Epithelial cell of prostate (primary cell): Measurements from ENCODE around the gene SELENOS.
"Not testable (repeated sequence)": the region's sequence is repeated elsewhere in the genome, so short reads cannot be mapped to it uniquely, and the experiment has no call there.

Experiments used
- DNase-seq: peaks from one replicate; pipeline ENCODE4 v3.0.0-alpha.2; 2011; ENCODE audit warnings: low read depth, low spot score
- H3K27ac ChIP-seq: fragments of 450-650 bp; 2 replicates; pipeline ENCODE4 v1.5.1; 2017; ENCODE audit warnings: mild to moderate bottlenecking

The SELENOS gene

GRCh38 chr15:101310508-101310907 lies 33.2 kb upstream of the SELENOS start:
- H3K27ac ChIP-seq: no peak overlapping the region
- no peak for DNase-seq

DNA sequence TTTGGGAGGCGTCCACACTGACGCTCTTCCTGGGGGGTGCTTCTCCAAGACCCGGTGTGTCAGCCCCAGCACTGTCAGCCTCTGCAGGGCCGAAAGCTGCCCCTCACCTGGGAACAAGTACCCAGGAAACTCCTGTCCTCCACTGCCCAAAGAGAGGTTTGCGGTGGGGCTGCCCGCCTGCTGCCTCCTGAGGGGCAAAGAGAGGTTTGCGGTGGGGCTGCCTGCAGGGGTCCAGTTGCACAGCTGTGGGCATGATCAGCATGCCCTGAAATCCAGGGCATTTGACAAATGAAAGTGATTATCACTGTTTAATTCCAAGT lies 32.8 kb upstream of the SELENOS start:
- H3K27ac ChIP-seq: no peak overlapping the region
- no peak for DNase-seq

DNA sequence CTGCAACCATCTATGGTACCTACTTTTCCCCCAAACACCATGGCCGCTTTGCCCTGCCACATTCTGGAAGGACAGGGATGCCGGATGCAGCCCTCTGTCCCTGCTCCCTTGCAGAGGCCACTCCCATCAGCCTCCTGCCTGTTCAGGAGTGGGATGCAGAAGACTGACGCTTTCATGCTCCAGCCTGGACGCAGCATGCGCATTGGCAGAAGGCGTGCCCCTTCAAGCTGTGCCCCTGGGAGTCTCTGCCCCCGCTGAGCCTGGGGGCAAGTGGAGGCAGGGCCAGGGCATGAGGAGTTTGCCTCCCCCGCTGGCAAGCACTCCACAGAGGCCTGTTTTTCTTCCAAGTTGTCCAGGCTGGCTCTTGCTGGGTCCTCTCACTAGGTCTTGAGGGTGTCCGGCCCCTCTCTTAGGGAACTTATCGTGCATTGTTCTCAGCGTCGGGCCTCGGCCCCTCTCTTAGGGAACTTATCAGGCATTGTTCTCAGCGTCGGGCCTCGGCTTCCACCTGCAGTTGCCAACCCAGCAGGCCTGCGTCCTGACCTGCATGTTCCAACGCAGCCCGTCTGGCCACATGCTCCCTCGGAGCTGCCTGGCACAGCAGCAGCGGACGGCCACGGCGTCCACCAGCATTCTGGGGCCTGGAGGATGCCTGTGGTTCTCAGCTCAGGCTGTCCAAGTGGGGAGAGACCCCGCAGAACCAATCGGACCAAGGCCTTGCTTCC lies 32.3 kb upstream of the SELENOS start:
- DNase-seq: no peak
- H3K27ac ChIP-seq: no peak overlapping the region

DNA sequence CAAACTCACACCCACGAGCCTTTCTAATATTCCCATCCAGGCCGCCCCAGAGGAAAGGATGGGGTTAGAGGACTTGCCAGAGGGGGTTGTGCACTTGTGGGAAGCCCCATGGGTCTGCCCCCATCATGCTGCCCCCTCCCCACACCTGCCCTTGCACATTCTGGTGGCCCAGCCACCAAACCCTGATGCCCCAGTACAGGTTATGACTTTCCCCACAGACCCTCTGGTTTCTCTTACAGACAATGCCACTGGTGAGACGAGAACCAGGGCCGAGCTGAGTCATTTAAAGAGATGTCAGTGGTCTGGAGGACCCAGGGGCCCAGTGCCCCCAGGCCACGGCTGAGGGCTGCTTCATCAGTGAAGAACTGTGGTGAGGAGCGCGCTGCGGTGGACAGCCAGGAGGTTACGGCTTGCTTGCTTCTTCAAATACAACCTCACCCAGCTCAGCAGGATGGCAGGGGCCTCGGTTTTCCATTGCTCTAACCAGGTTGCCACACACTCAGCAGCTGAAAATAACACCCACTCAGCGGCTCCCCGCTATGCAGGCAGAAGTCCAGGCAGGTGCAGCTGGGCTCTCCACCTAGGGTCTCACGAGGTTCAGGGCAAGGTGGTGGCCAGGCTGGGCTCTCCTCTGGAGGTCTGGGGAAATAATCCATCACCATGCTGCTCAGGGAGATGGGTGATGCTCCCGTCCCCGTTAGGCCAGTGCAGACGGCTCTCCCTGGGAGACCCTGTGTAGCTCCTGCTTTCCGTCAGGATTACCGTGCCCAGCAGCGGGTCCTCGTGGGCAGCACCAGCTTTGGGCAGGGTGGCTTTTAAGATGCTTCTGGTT lies 31.5 kb upstream of the SELENOS start:
- no peak overlapping the region for H3K27ac ChIP-seq
- DNase-seq: no peak

DNA sequence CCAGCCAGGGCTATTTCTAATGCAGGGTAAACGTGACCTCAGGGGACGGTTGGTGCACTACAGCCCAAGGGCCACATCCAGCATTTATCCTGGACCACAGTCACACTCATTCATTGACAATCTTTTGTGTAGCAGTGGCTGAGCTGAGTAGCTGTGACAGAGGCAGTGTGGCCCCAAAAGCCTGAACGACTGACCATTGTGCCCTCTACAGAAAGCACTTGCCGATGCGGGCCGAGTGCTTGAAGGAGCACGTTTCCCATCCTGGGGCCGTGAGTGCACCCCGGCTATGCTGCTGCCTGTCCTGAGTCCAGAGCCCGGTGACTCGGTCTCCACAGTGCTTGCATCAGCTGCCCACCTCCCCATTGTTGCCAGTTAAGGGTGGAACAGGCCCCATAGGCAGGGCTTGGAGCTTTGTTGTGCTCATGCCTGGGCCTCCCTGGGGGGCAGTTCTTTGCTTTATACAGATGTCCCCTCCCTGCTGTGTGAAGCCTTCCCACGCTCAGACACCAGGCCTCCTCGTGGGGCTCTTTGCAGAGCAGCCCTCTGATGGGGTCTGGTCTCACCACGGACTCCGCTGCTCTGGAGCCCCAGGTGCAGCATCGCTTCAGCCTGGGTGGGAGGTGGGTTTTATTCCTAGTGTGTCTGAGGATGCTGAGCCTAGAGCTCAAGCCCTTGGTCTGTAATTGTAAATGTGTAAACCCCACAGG lies 30.8 kb upstream of the SELENOS start:
- no peak overlapping the region for H3K27ac ChIP-seq
- no peak for DNase-seq

DNA sequence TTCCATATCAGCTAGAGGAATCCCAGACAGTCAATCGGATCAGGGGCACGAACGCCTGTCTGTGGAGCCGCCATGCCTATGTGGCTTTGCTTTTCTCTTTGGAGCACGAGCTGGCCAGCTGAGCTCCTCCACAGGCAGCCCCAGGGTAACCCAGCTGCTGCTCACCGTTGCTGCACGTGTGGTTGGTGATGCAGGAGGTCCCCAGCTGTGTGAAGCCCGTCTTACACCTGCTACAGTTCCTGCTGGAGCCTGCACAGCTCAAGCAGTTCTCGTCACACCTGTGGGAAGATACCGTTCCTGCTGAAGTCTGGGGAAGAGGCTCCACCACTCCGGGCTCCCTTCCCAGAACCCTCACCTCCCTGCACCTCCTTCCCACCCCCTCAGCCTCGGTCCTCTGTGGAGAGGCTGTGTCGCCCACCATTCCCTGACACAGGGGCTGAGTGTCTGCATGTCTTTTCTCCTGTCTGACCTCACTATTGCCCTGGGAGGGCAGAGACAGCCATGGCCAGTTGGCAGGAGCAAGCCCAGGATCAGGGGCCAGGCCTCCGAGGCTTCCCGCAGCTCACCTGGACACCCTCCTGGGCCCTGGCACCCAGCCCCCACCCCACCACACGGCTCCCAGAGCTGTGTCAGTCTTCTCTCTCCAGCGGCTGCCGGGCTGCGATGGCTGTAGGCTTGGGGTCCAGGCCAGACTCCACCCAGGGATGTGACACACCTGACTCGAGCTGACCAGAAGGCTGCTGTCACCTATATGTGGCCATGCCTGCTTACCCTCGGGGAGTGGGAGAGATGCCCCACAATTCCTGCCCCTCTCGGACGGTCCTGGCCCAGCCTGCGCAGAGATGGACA lies 30.0 kb upstream of the SELENOS start:
- no peak for DNase-seq
- H3K27ac ChIP-seq: no peak overlapping the region

GRCh38 chr15:101306341-101307047 lies 29.2 kb upstream of the SELENOS start:
- H3K27ac ChIP-seq: no peak overlapping the region
- DNase-seq: no peak

DNA sequence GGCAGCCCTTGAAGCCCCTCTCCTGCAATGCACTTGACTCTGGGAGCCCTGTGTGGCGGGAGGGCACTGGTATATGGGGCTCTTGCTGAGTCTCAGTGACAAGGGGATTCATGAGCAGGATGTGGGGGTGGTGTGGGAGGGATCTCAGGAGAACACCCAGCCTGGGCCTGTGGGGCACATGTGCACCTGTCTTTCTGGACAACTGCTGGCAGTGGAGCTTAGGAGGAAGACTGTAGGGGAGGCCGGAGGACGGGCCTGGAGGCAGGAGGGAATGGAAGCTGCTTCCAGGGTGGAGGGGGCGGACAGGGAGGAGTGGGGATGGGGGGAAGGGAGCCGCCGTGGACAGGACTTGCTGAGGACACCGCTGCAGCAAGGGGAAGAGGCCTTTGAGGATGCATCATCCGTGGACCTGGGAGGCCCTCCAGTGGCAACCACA lies 28.6 kb upstream of the SELENOS start:
- H3K27ac ChIP-seq: no peak overlapping the region
- DNase-seq: no peak

GRCh38 chr15:101303408-101303807 lies 26.1 kb upstream of the SELENOS start:
- DNase-seq: no peak
- no peak overlapping the region for H3K27ac ChIP-seq

DNA sequence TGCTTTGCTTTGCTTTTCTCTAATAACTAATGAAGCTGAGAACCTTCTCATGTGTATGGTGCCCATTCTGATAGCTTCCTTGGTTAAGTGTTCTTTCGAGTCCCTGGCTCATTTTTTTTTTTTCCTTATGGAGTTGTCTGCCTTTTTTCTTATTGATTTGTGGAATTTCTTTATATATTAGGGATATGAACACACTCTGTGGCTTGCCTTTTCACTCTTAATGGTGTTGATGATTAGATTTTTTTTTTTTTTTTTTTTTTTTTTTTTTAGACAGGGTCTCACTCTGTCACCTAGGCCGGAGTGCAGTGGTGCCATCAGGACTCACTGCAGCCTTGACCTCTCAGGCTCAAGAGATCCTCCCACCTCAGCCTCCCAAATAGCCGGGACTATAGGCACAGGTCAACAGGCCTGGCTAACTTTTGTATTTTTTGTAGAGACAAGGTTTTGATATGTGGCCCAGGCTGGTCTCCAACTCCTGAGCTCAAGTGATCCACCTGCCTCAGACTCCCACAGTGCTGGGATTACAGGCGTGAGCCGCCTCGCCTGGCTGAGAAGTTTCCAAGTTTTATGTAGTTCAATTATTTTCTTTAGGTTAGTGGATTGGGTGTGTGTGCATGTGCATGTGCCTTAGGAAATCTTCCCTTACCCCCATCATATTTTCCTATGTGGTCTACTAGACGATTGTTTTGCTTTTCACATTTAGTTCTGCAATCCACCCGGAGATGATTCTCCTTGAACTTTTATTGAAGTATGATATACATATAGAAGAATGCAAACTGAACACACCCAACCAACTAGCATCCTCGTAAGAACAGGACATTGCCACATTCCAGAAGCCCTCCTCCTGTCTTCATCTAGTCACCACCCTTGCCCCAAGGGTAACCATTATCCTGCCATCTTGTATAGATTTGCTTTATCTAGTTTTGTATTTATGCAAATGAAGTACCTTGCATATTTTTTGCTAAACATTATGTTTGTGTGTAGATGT lies 19.4 kb upstream of the SELENOS start:
- peak overlapping the region; percentile 92 for H3K27ac ChIP-seq

DNA sequence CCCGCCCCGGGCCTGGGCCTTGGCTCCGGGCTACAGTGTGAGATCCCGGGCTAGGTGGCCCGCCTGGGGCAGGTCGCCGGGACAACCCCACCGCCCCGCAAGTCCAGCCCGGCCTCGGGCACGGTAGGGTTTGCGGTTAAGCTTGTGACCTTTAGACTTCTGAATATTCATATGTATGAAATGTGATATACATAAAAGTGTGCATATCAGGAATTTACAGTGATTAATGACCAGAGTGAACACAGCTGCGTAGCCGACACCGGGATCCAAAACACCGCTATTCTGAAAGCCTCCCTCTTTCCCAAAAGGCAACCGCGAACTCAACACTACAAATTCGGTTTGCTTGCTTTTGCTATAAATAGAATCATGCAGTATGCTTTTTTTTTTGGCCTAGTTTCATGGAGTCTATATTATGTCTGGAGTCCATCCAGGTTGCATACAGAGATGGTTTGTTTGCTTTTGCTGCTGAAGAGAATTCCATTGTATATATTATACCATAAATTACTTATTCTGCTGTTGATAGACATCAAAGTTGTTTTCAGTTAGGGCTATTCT lies 18.4 kb upstream of the SELENOS start:
- DNase-seq: no peak
- H3K27ac ChIP-seq: peak overlapping the region; percentile 92

More for the DNA sequence above, 19.4 kb upstream of the SELENOS start:
- peak; percentile 34 for DNase-seq

GRCh38 chr15:101294731-101295606 lies 17.7 kb upstream of the SELENOS start, which contains the start of gene SNRPA1:
Gene SNRPA1, minus strand, starts transcription at chr15:101295248. Its CDS starts 70 bp downstream, at chr15:101295178.
- peak; percentile 72 for DNase-seq
- peak within 1 kb of the TSS; percentile 92 for H3K27ac ChIP-seq

DNA sequence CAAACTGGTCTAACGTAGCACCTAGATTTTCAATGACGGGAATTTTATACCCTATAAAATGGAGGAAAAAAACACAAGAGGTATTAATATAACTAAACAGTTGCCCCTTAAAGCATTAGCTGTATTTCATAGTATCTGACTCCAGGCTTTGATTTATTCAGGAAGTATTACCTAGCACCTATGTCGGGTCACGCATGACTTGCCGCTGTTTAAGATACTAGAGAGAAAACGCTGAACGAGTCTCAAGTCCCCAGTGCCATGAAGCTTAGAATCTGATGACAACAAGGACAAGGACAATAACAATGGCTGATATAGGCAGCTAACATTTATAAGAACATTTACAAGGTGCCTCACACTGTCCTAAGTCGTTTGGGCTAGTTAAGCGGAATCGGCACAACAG lies 15.8 kb upstream of the SELENOS start:
- DNase-seq: no peak

DNA sequence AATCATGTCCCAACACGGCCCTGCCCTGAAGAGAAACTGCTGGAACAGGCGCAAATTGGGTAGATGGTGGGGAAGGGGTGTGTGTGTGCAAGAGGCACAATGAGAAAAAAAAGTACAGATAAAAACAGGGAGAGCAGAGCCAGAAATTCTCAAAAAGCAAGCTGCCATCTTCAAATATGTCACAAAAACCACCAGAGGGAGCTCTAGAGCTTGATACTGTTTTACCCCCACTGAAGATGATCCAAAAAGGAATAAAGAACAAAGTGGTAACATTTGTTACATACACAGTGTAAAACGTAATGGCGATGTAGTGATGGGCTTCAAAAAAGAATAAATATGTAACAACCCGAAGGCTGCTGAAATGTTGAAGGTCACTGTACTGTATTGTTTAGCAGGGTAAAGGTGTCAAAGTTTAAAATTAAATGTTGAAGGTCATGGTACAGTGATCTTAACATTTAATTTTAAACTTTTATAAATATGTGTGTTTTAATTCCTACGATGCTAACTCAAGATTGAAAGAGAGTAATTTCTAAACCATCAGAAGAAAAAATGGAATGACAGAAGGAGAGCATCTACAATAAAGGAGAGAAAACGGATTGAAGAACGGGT lies 11.7 kb upstream of the SELENOS start:
- H3K27ac ChIP-seq: no peak overlapping the region
- DNase-seq: no peak

More for the DNA sequence above, 15.8 kb upstream of the SELENOS start:
- H3K27ac ChIP-seq: peak overlapping the region; percentile 92

GRCh38 chr15:101287342-101287741 lies 10.1 kb upstream of the SELENOS start:
- H3K27ac ChIP-seq, DNase-seq: not testable (repeated sequence)

DNA sequence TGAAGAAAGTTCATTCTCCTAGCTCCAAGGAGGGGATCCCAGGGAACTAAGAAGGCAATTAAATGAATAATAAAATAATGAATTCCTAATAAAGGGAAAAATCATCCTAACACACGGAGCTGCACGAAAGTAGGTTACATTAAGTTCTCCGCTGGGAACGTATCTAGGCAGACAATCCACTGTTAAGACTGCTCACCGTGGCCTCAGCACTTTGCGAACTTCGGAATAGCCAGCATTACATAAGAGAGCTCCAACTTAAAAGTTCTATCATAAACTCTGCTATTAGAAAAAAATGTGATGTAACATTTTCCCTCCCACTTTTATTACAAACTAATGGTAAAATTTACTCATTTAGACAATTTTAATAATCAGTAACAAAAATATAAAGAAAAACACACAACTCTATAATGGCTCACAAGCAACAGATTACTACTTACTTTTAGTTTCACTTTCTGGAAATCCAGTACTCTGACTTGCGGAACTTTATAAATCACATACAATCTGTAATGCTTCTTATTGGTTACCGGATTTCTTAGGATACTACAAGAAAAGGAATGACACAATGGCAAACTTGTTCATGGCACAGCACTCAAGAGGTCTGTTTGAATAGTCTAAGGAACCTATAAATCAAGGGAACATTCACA lies 9.3 kb upstream of the SELENOS start:
- no peak overlapping the region for H3K27ac ChIP-seq
- no peak for DNase-seq
